HG03558 (cell line): ENCODE measurements around the gene MYO3B.
"Not testable (repeated sequence)": the region's sequence is repeated elsewhere in the genome, so short reads cannot be mapped to it uniquely, and the experiment has no call there.

ENCODE experiments used
- ATAC-seq: cut with Tn5 transposase; IDR thresholded peaks from one replicate; pipeline ENCODE4 v1.9.1; 2021; ENCODE audit warnings: moderate number of reproducible peaks; ENCODE audit not compliant: unreplicated experiment; ENCODE audit errors: extremely low read depth

Gene MYO3B

GRCh38 chr2:170206805-170207407, 29.0 kb downstream of the MYO3B start:
- ATAC-seq, result no peak

- no peak for ATAC-seq
Measured at GRCh38 chr2:170207901-170208300, 30.0 kb downstream of the MYO3B start.

- ATAC-seq, result no peak
Measured at GRCh38 chr2:170208967-170209366, 31.0 kb downstream of the MYO3B start.

GRCh38 chr2:170212625-170213280, 34.8 kb downstream of the MYO3B start:
- no peak for ATAC-seq

GRCh38 chr2:170213281-170213625, 35.3 kb downstream of the MYO3B start:
- not testable (repeated sequence) for ATAC-seq

- no peak for ATAC-seq
Measured at GRCh38 chr2:170213651-170214050, 35.7 kb downstream of the MYO3B start.

- no peak for ATAC-seq
Measured at GRCh38 chr2:170214309-170214948, 36.5 kb downstream of the MYO3B start.

GRCh38 chr2:170215021-170215420, 37.1 kb downstream of the MYO3B start:
- ATAC-seq, result no peak

GRCh38 chr2:170216428-170216827, 38.5 kb downstream of the MYO3B start:
- ATAC-seq, result no peak

- no peak for ATAC-seq
Measured at GRCh38 chr2:170216981-170217380, 39.0 kb downstream of the MYO3B start.

GRCh38 chr2:170217778-170218251, 39.9 kb downstream of the MYO3B start:
- no peak for ATAC-seq

GRCh38 chr2:170218456-170218855, 40.5 kb downstream of the MYO3B start:
- no peak for ATAC-seq

- ATAC-seq, result no peak
Measured at GRCh38 chr2:170218931-170219330, 41.0 kb downstream of the MYO3B start.

- no peak for ATAC-seq
Measured at GRCh38 chr2:170221317-170222288, 43.7 kb downstream of the MYO3B start.

GRCh38 chr2:170222298-170222697, 44.4 kb downstream of the MYO3B start:
- ATAC-seq, result no peak

GRCh38 chr2:170222842-170223241, 44.9 kb downstream of the MYO3B start:
- ATAC-seq, result no peak

- ATAC-seq, result no peak
Measured at GRCh38 chr2:170224692-170225294, 46.8 kb downstream of the MYO3B start.

- no peak for ATAC-seq
Measured at GRCh38 chr2:170226216-170226615, 48.3 kb downstream of the MYO3B start.

GRCh38 chr2:170227507-170227947, 49.6 kb downstream of the MYO3B start:
- peak; percentile 78 for ATAC-seq

- no peak for ATAC-seq
Measured at GRCh38 chr2:170227951-170228350, 50.0 kb downstream of the MYO3B start.
